Brain microvascular endothelial cell (primary cell): ENCODE measurements around the gene PDF.
"Not testable (repeated sequence)": the region's sequence is repeated elsewhere in the genome, so short reads cannot be mapped to it uniquely, and the experiment has no call there.

Experiments
- DNase-seq: peaks from one replicate; pipeline ENCODE4 v3.0.0-alpha.2; 2020
- H3K27ac ChIP-seq: fragments of 250-450 bp; sonication (Bioruptor Pico); 2 replicates; pipeline ENCODE4 v1.5.1; 2020; ENCODE audit warnings: mild to moderate bottlenecking, moderate library complexity
- H3K27me3 ChIP-seq: fragments of 250-450 bp; sonication (Bioruptor Pico); replicated peaks from 2 replicates; pipeline ENCODE4 v1.5.1; 2020; ENCODE audit warnings: mild to moderate bottlenecking
- H3K36me3 ChIP-seq: fragments of 250-450 bp; sonication (Bioruptor Pico); replicated peaks from 2 replicates; pipeline ENCODE4 v1.5.1; 2020; ENCODE audit warnings: mild to moderate bottlenecking
- H3K4me3 ChIP-seq: 2 replicates; pipeline ENCODE4 v1.5.1; 2011; ENCODE audit warnings: low read depth, mild to moderate bottlenecking, control low read depth, low read length, moderate library complexity
- CTCF ChIP-seq: IDR thresholded peaks from 2 replicates; pipeline ENCODE4 v1.5.1; 2011; ENCODE audit warnings: low read depth, mild to moderate bottlenecking, moderate library complexity, low read length, control low read depth, inconsistent platforms; ENCODE audit errors: missing control alignments
- in situ Hi-C: cut with HindIII; loops from 2 replicates; pipeline ENCODE4 v1.10.0; 2017; ENCODE audit warnings: low sequenced_read_pairs, low pct_ligation_motif_present

PDF gene

GRCh38 chr16:69363281-69363717 lies 32.9 kb upstream of the PDF start:
- Histone ChIP-seq H3K4me3 (no peak overlapping the region), H3K27me3 (no peaks in the 10 kb centered on the region), H3K36me3 (peaks cover 38% of the 10 kb centered on the region), H3K27ac (no peak overlapping the region)
- in situ Hi-C loops = no loop called here
- no peak for DNase-seq
- no peak for TF ChIP-seq CTCF

GRCh38 chr16:69360070-69360469 lies 29.7 kb upstream of the PDF start:
- H3K27me3 ChIP-seq = not testable (repeated sequence)

GRCh38 chr16:69351309-69352027 lies 21.1 kb upstream of the PDF start, which contains the start of gene TMED6:
Gene TMED6, minus strand, starts transcription at chr16:69351786. Its CDS starts 33 bp downstream, at chr16:69351753.
- Histone ChIP-seq H3K4me3 (no peak within 1 kb of the TSS), H3K27ac (no peak within 1 kb of the TSS), H3K36me3 (peaks cover 6% of the 10 kb centered on the region), H3K27me3 (no peaks in the 10 kb centered on the region)
- no peak for DNase-seq
- in situ Hi-C loops = no loop called here
- TF ChIP-seq CTCF = no peak

More at GRCh38 chr16:69360070-69360469, 29.7 kb upstream of the PDF start:
- peaks cover 20% of the 10 kb centered on the region for H3K36me3 ChIP-seq
- H3K4me3 ChIP-seq, in situ Hi-C loops, H3K27ac ChIP-seq, DNase-seq: not testable (repeated sequence)

- H3K27me3 ChIP-seq = no peaks in the 10 kb centered on the region
- H3K27ac ChIP-seq = no peak overlapping the region
- no peak for DNase-seq
- in situ Hi-C loops = no loop called here
- no peak overlapping the region for H3K4me3 ChIP-seq
- H3K36me3 ChIP-seq = no peaks in the 10 kb centered on the region
- TF ChIP-seq CTCF = no peak
Measured at GRCh38 chr16:69350536-69351133, 20.2 kb upstream of the PDF start.

- H3K27ac ChIP-seq = no peak overlapping the region
- in situ Hi-C loops = no loop called here
- H3K27me3 ChIP-seq = no peaks in the 10 kb centered on the region
- H3K36me3 ChIP-seq = no peaks in the 10 kb centered on the region
- no peak for TF ChIP-seq CTCF
- H3K4me3 ChIP-seq = no peak overlapping the region
- no peak for DNase-seq
Measured at GRCh38 chr16:69349536-69349935, 19.1 kb upstream of the PDF start.

GRCh38 chr16:69348222-69348621 lies 17.8 kb upstream of the PDF start:
- in situ Hi-C loops = no loop called here
- Histone ChIP-seq H3K36me3 (peaks cover 3% of the 10 kb centered on the region), H3K4me3 (no peak overlapping the region), H3K27me3 (no peaks in the 10 kb centered on the region), H3K27ac (no peak overlapping the region)
- no peak for DNase-seq
- no peak for TF ChIP-seq CTCF
